Measurements from ENCODE around the gene TMEM183A.

The TMEM183A gene

DNA sequence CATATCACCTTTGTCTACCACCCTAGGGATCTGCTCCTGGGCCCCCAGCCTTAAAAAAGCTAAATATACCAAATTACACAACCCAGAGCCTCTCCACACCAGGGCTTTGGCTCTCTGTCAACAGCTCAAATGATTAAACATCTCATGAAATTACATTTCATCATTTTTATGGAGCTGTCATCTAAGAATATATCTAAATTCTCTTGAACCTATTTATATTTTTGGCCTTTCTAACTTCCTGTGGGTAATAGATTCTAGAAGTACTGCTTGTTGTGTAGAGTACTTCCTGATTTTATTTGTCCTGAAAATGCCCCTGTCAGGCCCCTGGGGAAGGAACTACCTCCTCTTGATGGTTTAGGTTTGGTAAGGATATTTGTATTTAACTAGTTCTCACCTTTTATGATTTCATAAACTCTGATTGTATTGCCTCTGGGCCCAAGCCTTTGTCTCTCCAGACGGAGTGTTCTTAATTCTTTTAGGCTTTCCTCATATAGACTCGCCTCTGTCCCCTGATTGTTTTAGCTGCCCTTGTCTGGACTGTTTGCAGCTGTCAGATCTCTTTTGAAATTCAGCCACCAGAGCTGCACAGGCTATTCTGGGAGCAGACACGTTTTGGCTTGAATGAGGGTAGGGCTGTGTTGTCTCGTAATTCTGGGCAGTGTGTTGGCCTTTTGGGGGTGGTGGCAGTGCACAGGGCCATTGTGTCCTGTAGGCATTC lies 62.0 kb downstream of the TMEM183A start:
- DNase-seq (ENCODE audit: low spot score), result peak; percentile 30

- DNase-seq (ENCODE audit: low spot score), result no peak
Observed at GRCh38 chr1:203072002-203072602, 64.9 kb downstream of the TMEM183A start.

- peak; percentile 43 for DNase-seq (ENCODE audit: low spot score)
Observed at GRCh38 chr1:203072911-203073310, 65.7 kb downstream of the TMEM183A start.

DNA sequence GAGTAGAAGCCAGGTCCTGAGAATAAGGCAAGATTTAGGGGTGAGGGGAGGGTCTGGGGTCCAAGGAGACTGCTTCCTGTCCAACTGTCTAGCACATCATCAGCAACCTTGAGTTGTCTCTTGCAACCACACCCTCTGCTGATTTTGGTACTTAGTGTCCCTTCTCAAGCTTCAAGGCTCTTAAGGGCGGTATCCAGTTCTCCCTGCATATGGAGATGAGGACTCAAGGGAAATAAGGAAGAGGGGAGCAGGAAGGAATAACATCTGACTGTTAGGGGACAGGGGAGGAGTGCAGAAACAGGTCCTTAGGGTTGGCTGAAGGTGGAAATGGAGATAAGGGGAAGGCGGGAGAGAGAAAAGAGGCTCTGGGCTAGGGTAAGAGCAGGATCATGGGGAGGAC lies 66.3 kb downstream of the TMEM183A start:
- no peak for DNase-seq (ENCODE audit: low spot score)
